Endothelial cell of umbilical vein (primary cell): ENCODE data around the gene ISL2. TPM values are rescaled to one million over a fixed set of nuclear protein-coding genes. Genes with fewer than 3 reads are reported as not detected.

ENCODE experiments used
- BruUV-seq: library from RNA; stranded (reverse); fragments of 400-500 nt; replicated peaks from 2 replicates; lab custom pipeline; 2021; lab: Mats Ljungman, UMichigan
- CTCF ChIA-PET: fragments of 300-600, 350-600 bp; sonication (Branson Sonifier 250); formaldehyde crosslinking; loops from one replicate; lab custom pipeline; 2021; ENCODE audit warnings: antibody characterized with exemption, inconsistent platforms; lab: Charles Lee
- POLR2A ChIA-PET: fragments of 300-600, 350-600 bp; sonication (Branson Sonifier 250); formaldehyde crosslinking; loops from one replicate; lab custom pipeline; 2021; ENCODE audit warnings: antibody characterized with exemption, inconsistent platforms; lab: Charles Lee
- DNase-seq: peaks from one replicate; pipeline ENCODE4 v3.0.0-alpha.2; 2011; ENCODE audit warnings: low read depth, low spot score
- FAIRE-seq: peaks from 2 replicates; lab custom pipeline; 2011; peaks lifted over from hg19 to GRCh38; lab: Jason Lieb, UNC
- H2AFZ ChIP-seq: 2 replicates; pipeline ENCODE4 v1.6.0; 2012; ENCODE audit warnings: low read depth, low read length, control low read depth, inconsistent platforms
- H3K27ac ChIP-seq: 2 replicates; pipeline ENCODE4 v1.5.1; 2011; ENCODE audit warnings: low read depth, mild to moderate bottlenecking, control low read depth, low read length, moderate library complexity; ENCODE audit not compliant: insufficient read depth
- H3K27me3 ChIP-seq, 2 experiments: 2 replicates each; pipeline versions ENCODE4 v1.6.0 to v1.6.1; 2011; ENCODE audit warnings: low read length in 2 of 2, mixed read lengths in 1 of 2; ENCODE audit not compliant: control insufficient read depth in 2 of 2, insufficient read depth in 2 of 2
- H3K36me3 ChIP-seq, 2 experiments: 2 replicates in 1 of 2; 3 replicates in 1 of 2; pipeline ENCODE4 v1.5.1; 2011; ENCODE audit warnings: low read length in 2 of 2, mild to moderate bottlenecking in 1 of 2, moderate library complexity in 1 of 2; ENCODE audit not compliant: control insufficient read depth in 2 of 2, insufficient read depth in 2 of 2; ENCODE audit errors: extremely low read depth in 1 of 2
- H3K4me1 ChIP-seq: 3 replicates; pipeline ENCODE4 v1.5.1; 2011; ENCODE audit warnings: mild to moderate bottlenecking, low read length; ENCODE audit not compliant: control insufficient read depth, insufficient read depth; ENCODE audit errors: extremely low read depth
- H3K4me2 ChIP-seq: 2 replicates; pipeline ENCODE4 v1.6.1; 2011; ENCODE audit warnings: low read length, control low read depth, mixed read lengths; ENCODE audit not compliant: insufficient read depth
- H3K4me3 ChIP-seq, 3 experiments: fragments of 200-600 bp in 1 of 3; sonication (generic), shearing (Covaris generic) in 1 of 3; replicated peaks in 1 of 3; 2 replicates each; pipeline ENCODE4 v1.5.1; 2011 to 2016; ENCODE audit warnings: control low read depth in 3 of 3, low read length in 3 of 3, mild to moderate bottlenecking in 2 of 3, inconsistent platforms in 1 of 3, low read depth in 1 of 3, moderate library complexity in 1 of 3; ENCODE audit not compliant: insufficient read depth in 1 of 3
- H3K79me2 ChIP-seq: 2 replicates; pipeline ENCODE4 v1.6.0; 2012; ENCODE audit warnings: low read length, inconsistent platforms; ENCODE audit not compliant: control insufficient read depth, insufficient read depth
- H3K9ac ChIP-seq: replicated peaks from 2 replicates; pipeline ENCODE3; 2011; ENCODE audit warnings: low read length, control low read depth; ENCODE audit not compliant: insufficient read depth; ENCODE audit errors: extremely low read depth
- H3K9me1 ChIP-seq: replicated peaks from 3 replicates; pipeline ENCODE4 v1.6.0; 2011; ENCODE audit warnings: mild to moderate bottlenecking, low read length; ENCODE audit not compliant: control insufficient read depth, insufficient read depth; ENCODE audit errors: extremely low read depth
- H3K9me3 ChIP-seq: replicated peaks from 2 replicates; pipeline ENCODE4 v1.5.1; 2012; ENCODE audit warnings: low read length, inconsistent platforms; ENCODE audit not compliant: control insufficient read depth, insufficient read depth
- H4K20me1 ChIP-seq: replicated peaks from 2 replicates; pipeline ENCODE3; 2011; ENCODE audit warnings: mild to moderate bottlenecking, low read length; ENCODE audit not compliant: control insufficient read depth, insufficient read depth; ENCODE audit errors: extremely low read depth
- CTCF ChIP-seq, 2 donors: IDR thresholded peaks; 1 replicate in 1 of 2; 2 replicates in 1 of 2; pipeline ENCODE4 v1.5.1; 2011; ENCODE audit warnings: low read length in 2 of 2, mild to moderate bottlenecking in 2 of 2, moderate library complexity in 2 of 2, control low read depth in 1 of 2, inconsistent platforms in 1 of 2, low read depth in 1 of 2; ENCODE audit not compliant: insufficient read depth in 1 of 2; ENCODE audit errors: extremely low read depth in 1 of 2
- EZH2 ChIP-seq: IDR thresholded peaks from 2 replicates; pipeline ENCODE4 v1.6.1; 2012; ENCODE audit warnings: borderline replicate concordance, low read depth, mild to moderate bottlenecking, moderate library complexity, low read length, inconsistent platforms; ENCODE audit not compliant: severe bottlenecking
- FOS ChIP-seq: IDR thresholded peaks from 2 replicates; pipeline ENCODE4 v1.6.1; 2011; ENCODE audit warnings: mild to moderate bottlenecking, low read length, moderate library complexity, borderline replicate concordance; ENCODE audit not compliant: insufficient read depth
- GATA2 ChIP-seq: IDR thresholded peaks from 2 replicates; pipeline ENCODE4 v1.7.0; 2011; ENCODE audit warnings: low read depth, mild to moderate bottlenecking, moderate library complexity, mixed read lengths, low read length; ENCODE audit not compliant: insufficient read length, insufficient read depth
- JUN ChIP-seq: IDR thresholded peaks from 2 replicates; pipeline ENCODE4 v1.6.1; 2011; ENCODE audit warnings: borderline replicate concordance, low read depth; ENCODE audit not compliant: insufficient read length, insufficient read depth
- MAX ChIP-seq: IDR thresholded peaks from 2 replicates; pipeline ENCODE4 v1.6.1; 2011; ENCODE audit not compliant: insufficient read depth, insufficient read length
- MYC ChIP-seq: IDR thresholded peaks from one replicate; pipeline ENCODE4 v1.6.1; 2011; ENCODE audit warnings: mild to moderate bottlenecking, low read depth, low read length
- POLR2A ChIP-seq: IDR thresholded peaks from 2 replicates; pipeline ENCODE4 v1.6.1; 2012; ENCODE audit warnings: low read depth, mild to moderate bottlenecking, control low read depth, low read length
- POLR2AphosphoS5 ChIP-seq: IDR thresholded peaks from 2 replicates; pipeline ENCODE4 v1.6.1; 2012; ENCODE audit warnings: low read depth, mild to moderate bottlenecking, control low read depth, low read length, moderate library complexity; ENCODE audit not compliant: insufficient read depth
- dilution Hi-C: fragments of 300-500 bp; cut with MboI; formaldehyde crosslinking; loops from one replicate; pipeline ENCODE4 v1.15.0; 2019; ENCODE audit warnings: low sequenced_read_pairs; ENCODE audit not compliant: extremely low pct_ligation_motif_present
- intact Hi-C: fragments of 100-400 bp; cut with micrococcal nuclease; formaldehyde crosslinking; loops from one replicate; pipeline ENCODE4 v1.10.0; 2022
- polyA plus RNA-seq, 4 experiments: library from polyadenylated mRNA; depleted of rRNA in 3 of 4; stranded (reverse) in 3 of 4; unstranded in 1 of 4; fragments of >200 nt; gene quantifications; 2 replicates each; pipeline versions ENCODE4 v1.2.1 to v1.2.3, GENCODE V29; 2011 to 2012; ENCODE audit warnings: missing spikeins in 1 of 4
- total RNA-seq: library from RNA; stranded (reverse); gene quantifications from 2 replicates; pipeline ENCODE4 v1.2.3, GENCODE V29; 2021

Gene ISL2
- total and polyA plus RNA-seq, 2 donors (not counting 3 experiments of a cell fraction or from before 2014, with no cell fraction given): 0.10 TPM; not detected in 1

- Histone ChIP-seq H3K9ac (no peak overlapping the region), H3K9me1 (no peaks in the 10 kb centered on the region), H3K4me1 (peaks cover 19% of the 10 kb centered on the region), H3K4me2 (no peak overlapping the region), H4K20me1 (no peaks in the 10 kb centered on the region), H3K36me3 (no peaks in the 10 kb centered on the region), H3K79me2 (no peaks in the 10 kb centered on the region), H3K27ac (no peak overlapping the region), H3K9me3 (no peaks in the 10 kb centered on the region), H2AFZ (no peak overlapping the region), H3K27me3 (peaks cover 66 to 79% of the 10 kb centered on the region in 2 experiments), H3K4me3 (no peak overlapping the region)
- FAIRE-seq: no peak
- ChIA-PET POLR2A (interaction anchor here (0.6 kb wide), 1 partner anchor 9 kb away, joined by 3 read pairs; the partner anchor contains the start of gene ISL2), CTCF (interaction anchor here (1.4 to 2.5 kb wide), 5 partner anchors 9 to 160 kb away, joined by 4 to 9 read pairs (median 6); partner anchors contain the start of gene ISL2)
- intact Hi-C loops: loop anchor here (1.0 to 10.0 kb wide), 2 partner anchors 9 to 519 kb away; partner anchors contain the start of gene ISL2
- DNase-seq: no peak
- BruUV-seq: no TSS peak
- TF ChIP-seq POLR2AphosphoS5 (no peak), POLR2A (no peak), GATA2 (no peak), JUN (no peak), EZH2 (no peak), MAX (no peak), FOS (no peak), CTCF (IDR thresholded peaks at IDR 0.05; ENCODE audit: extremely low read depth in 1 of 2, insufficient read depth in 1 of 2, low read depth in 1 of 2, low read length in 2 of 2) (no peak), MYC (no peak)
- dilution Hi-C loops: no loop called here
Observed at GRCh38 chr15:76345583-76345879, 9.0 kb downstream of the ISL2 start.
